GM10248 (cell line): ENCODE measurements around the gene DTNB.

ENCODE experiments used
- CTCF ChIA-PET: fragments of 300-600 bp; sonication (Branson Sonifier 250); formaldehyde crosslinking; extraction: SDS; loops from one replicate; lab custom pipeline; 2021; ENCODE audit warnings: antibody characterized with exemption; lab: Yijun Ruan, JAX
- POLR2A ChIA-PET: fragments of 350-650 bp; sonication (Branson Sonifier 250); formaldehyde crosslinking; extraction: SDS; loops from one replicate; lab custom pipeline; 2020; ENCODE audit warnings: antibody characterized with exemption; lab: Yijun Ruan, JAX
- DNase-seq: peaks from one replicate; pipeline ENCODE4 v3.0.0; 2012; ENCODE audit errors: extremely low spot score
- TF ChIP-seq, protein P1 (sequence below): IDR thresholded peaks from 2 replicates; pipeline ENCODE4 v1.5.1; 2012; ENCODE audit warnings: mild to moderate bottlenecking, low read depth; ENCODE audit errors: extremely low read depth, missing control alignments, control extremely low read depth

The DTNB gene

DNA sequence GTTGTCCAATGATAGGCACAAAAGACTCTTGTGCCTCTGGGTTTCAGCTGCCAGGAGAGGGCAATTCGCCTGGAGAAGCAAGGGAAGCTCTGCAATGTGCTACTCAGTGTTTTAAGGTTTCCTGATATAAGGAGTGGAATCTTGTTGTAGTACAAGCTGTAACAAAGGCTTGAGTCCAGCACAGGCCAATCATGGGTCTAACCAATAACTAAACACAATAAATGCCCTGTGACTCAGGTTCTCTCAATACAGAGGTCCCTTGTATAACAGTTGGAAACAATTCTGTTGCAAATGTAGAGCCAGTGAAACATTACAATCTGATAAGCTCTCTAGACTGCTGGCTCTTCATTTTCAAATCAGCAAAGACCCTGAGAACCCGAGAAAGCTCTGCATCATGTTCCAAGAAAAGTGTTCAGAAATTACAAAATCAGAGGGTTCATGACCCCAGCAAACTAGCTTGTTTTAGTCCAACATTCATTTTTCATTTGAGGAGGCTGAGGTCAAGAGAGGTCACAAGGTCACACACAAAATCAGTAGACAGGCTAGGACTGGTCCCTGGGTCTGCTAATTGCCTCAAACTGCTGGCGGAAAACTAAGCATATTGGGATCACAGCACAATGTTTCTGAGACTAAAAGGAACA, 272.7 kb downstream of the DTNB start:
- TF ChIP-seq, protein P1, sequence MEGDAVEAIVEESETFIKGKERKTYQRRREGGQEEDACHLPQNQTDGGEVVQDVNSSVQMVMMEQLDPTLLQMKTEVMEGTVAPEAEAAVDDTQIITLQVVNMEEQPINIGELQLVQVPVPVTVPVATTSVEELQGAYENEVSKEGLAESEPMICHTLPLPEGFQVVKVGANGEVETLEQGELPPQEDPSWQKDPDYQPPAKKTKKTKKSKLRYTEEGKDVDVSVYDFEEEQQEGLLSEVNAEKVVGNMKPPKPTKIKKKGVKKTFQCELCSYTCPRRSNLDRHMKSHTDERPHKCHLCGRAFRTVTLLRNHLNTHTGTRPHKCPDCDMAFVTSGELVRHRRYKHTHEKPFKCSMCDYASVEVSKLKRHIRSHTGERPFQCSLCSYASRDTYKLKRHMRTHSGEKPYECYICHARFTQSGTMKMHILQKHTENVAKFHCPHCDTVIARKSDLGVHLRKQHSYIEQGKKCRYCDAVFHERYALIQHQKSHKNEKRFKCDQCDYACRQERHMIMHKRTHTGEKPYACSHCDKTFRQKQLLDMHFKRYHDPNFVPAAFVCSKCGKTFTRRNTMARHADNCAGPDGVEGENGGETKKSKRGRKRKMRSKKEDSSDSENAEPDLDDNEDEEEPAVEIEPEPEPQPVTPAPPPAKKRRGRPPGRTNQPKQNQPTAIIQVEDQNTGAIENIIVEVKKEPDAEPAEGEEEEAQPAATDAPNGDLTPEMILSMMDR: no peak
- ChIA-PET CTCF (interaction anchor here (0.7 to 1.4 kb wide), 7 partner anchors 11 to 58 kb away, joined by 3 to 10 read pairs (median 5); no protein-coding TSS in a partner anchor), POLR2A (no interaction called here)
- DNase-seq: no peak

DNA sequence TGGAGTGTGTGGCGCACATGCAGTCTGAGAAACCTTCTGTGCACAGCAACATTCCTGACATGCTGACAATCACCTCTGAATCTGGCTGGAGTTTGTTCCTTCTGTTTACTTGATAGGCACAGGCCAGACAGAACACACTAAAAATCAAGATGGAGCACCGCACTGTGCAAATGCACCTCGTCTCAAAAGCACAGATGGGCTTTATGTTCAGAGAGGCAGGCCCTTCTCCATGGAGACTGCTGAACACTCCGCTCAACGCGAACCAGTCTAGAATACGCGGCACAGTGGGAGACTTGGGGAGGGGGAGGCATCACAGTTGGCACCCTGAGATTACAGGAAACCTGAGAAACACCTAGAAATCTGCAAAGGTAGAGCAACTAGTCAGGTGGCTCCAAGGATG, 273.2 kb downstream of the DTNB start:
- DNase-seq: no peak
- ChIA-PET CTCF (interaction anchor here (0.7 to 1.4 kb wide), 6 partner anchors 11 to 38 kb away, joined by 3 to 10 read pairs (median 5); no protein-coding TSS in a partner anchor), POLR2A (no interaction called here)
- TF ChIP-seq, protein P1: no peak

DNA sequence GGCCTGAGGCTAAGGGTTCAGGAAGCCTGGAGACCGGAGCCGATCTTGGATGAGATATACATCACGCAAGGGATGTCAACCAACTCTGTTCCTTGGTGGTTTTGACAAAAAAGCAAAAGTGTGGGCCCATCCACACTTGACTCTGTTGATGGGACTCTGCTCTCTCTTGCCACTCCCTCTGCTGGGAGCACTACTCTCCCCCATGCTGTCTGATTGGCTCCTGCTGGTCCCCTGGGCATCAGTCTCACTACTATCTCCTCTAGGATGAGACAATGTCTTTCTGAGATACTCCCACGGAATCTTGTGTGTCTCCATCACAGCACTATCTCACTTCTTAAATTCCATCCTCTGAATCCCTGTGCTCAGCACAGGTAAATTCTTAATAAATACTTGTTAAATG, 274.8 kb downstream of the DTNB start:
- no peak for DNase-seq
- CTCF ChIA-PET: interaction anchor here (0.7 to 1.3 kb wide), 4 partner anchors 10 to 36 kb away, joined by 3 to 6 read pairs (median 3); no protein-coding TSS in a partner anchor
- TF ChIP-seq, protein P1: no peak
- POLR2A ChIA-PET: no interaction called here

DNA sequence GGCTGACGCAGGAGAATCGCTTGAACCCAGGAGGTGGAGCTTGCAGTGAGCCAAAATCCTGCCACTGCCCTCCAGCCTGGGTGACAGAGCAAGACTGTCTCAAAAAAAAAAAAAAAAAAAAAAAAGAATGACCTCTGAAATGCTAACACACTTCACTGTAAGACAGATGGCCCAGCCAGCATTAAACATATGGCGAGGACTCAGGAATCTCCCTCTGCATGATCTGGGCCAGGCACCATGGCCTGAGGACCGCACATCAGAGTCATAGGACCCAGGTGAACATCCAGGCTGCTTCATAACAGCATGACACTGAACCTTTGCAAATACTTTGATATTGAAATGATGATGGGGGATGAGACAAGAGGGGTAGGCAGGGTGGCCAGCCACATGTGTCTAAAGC, 275.6 kb downstream of the DTNB start:
- TF ChIP-seq, protein P1: no peak
- CTCF ChIA-PET: interaction anchor here (0.7 to 1.3 kb wide), 6 partner anchors 9 to 35 kb away, joined by 3 to 6 read pairs (median 3); no protein-coding TSS in a partner anchor

DNA sequence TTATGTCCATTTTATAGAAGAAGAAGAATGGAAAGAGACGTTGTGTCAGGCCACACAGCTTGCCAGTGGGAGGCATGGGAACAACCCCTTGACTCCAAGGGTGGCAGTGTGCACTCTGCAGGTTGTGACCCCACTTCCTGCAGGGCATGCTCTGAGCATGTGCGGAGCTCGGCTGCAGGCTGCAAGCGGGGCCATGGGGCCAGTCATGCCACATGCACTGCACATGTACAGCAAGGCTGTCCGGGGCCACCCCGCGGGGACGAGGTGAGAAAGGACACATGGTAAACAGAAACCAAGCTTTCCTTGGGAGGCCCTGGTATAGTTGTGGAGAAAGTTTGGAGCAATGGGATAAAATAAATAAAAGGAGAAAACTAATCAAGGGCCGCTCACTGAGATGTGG, 284.2 kb downstream of the DTNB start:
- TF ChIP-seq, protein P1: no peak
- CTCF ChIA-PET: interaction anchor here (0.8 to 6.8 kb wide), 7 partner anchors 8 to 27 kb away, joined by 3 to 48 read pairs (median 5); no protein-coding TSS in a partner anchor
- POLR2A ChIA-PET: interaction anchor here (0.6 kb wide), 1 partner anchor 1393 kb away, joined by 3 read pairs; no protein-coding TSS in a partner anchor
- DNase-seq: no peak

More for the DNA sequence above, 275.6 kb downstream of the DTNB start:
- POLR2A ChIA-PET: interaction anchor here (0.6 kb wide), 1 partner anchor 20 kb away, joined by 6 read pairs; no protein-coding TSS in a partner anchor
- DNase-seq: no peak

DNA sequence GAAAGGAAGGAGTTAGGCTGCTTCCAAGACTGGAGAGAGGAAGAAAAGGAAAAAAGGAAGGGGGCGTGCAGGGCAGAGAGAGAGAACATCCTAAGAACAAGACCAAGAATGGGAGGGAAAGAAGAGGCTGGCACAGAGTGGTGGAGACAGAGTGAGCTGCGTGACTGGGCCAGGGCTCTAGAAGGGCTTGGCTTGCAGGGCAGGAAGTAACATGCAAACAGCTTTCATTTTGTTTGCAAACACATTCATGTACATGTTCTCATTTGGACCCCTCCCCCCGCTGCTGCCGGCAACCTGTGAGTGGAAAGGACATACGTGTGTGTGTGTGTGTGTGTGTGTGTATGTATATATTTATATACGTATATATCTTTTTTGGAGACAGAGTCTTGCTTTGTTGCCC, 284.9 kb downstream of the DTNB start:
- TF ChIP-seq, protein P1: no peak
- DNase-seq: no peak
- CTCF ChIA-PET: interaction anchor here (0.8 to 6.8 kb wide), 4 partner anchors 8 to 26 kb away, joined by 3 to 48 read pairs (median 5); no protein-coding TSS in a partner anchor
- POLR2A ChIA-PET: no interaction called here
